ENCODE results near the gene ZCCHC7. TPM values are rescaled to one million over a fixed set of nuclear protein-coding genes. Genes with fewer than 3 reads are reported as not detected.

Gene ZCCHC7
- total RNA-seq, 4 donors from 2014 or later = 11.7 to 24.6 (median 13.6) TPM

DNA sequence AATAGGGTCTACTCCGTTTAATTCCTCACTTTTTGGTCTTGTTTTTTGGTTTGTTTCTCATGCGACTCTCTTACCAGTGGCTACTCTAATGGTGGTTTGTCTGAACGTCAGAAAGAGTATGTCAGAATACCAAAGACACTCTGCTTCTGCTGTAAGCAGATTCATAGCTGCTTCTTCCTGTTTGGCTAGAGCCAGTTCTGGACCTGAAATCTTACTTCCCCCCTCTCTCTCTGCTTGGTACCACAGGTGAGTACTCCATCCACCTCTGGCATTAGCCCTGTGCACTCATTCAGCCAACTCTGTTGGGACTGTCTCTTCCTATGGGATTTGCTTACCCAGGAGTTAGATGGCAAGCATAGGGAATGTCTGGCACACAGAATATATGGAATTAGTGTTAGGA, 6.6 kb downstream of the ZCCHC7 start:
- no peak for DNase-seq (ENCODE audit: low spot score)
- TF ChIP-seq, protein P1, sequence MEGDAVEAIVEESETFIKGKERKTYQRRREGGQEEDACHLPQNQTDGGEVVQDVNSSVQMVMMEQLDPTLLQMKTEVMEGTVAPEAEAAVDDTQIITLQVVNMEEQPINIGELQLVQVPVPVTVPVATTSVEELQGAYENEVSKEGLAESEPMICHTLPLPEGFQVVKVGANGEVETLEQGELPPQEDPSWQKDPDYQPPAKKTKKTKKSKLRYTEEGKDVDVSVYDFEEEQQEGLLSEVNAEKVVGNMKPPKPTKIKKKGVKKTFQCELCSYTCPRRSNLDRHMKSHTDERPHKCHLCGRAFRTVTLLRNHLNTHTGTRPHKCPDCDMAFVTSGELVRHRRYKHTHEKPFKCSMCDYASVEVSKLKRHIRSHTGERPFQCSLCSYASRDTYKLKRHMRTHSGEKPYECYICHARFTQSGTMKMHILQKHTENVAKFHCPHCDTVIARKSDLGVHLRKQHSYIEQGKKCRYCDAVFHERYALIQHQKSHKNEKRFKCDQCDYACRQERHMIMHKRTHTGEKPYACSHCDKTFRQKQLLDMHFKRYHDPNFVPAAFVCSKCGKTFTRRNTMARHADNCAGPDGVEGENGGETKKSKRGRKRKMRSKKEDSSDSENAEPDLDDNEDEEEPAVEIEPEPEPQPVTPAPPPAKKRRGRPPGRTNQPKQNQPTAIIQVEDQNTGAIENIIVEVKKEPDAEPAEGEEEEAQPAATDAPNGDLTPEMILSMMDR (IDR thresholded peaks at IDR 0.05) = no peak
- ATAC-seq (ENCODE audit: low FRiP score) = no peak

DNA sequence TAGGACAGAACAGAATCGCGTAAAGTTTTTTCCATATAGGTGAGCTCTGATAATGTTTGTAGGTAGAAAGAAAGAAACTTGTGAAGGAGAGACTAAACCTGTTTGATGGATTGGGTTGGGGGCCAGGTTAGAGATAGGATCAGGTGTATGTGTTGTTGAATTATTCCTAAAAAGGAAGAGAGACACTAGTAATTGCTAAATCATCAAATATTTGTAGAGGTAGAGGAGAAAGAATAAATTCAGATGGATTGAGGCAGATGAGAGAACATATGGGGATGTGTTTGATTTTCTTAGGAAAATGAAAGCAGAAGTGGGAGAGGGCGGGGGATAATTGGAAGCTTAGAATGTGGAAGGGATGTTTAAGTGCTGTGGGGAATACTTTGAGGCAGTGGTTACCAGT, 7.7 kb downstream of the ZCCHC7 start:
- TF ChIP-seq, protein P1 (IDR thresholded peaks at IDR 0.05) = no peak
- DNase-seq (ENCODE audit: low spot score) (no peak), ATAC-seq (ENCODE audit: low FRiP score) (no peak)

DNA sequence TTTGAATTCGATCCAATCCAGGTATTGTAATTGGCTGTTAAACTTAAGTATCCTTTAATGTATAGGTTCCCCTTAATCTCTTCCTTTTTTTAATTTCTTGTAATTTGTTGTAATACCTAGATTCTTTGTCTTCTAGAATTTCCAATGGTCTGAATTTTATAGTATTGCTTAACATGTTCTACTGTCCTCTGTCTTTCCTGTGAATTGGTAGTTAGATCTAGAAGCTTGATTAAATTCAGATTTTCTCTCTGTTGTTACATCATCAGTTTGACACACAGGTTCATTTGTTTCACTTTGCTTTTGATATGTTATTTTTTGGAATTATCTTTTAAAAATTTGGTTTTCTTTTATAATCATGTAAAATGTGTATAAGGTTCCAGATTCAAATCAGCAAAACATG, 13.8 kb downstream of the ZCCHC7 start:
- no peak for DNase-seq (ENCODE audit: low spot score)
- no peak for ATAC-seq (ENCODE audit: low FRiP score)
- TF ChIP-seq, protein P1 (IDR thresholded peaks at IDR 0.05) = no peak

DNA sequence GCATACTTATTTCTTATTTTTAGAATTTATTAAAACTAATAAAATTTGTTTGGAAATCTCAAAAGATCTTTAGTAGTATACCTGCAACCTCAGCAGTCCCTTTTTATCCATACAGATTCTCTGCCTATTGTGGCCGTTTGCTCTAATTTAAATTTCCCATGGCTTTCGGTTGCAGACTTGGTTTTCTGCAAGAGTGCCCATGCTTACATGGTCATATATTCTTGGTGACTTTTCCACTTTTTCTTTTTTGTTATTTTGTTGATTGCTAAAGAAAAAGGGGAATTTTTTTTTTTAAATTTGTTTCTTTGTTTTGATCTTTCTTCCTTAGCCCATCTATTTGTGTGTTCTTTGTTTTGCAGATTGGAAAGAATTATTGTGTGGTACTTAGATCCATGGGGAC, 20.6 kb downstream of the ZCCHC7 start:
- DNase-seq (ENCODE audit: low spot score) = no peak
- no peak for ATAC-seq (ENCODE audit: low FRiP score)

DNA sequence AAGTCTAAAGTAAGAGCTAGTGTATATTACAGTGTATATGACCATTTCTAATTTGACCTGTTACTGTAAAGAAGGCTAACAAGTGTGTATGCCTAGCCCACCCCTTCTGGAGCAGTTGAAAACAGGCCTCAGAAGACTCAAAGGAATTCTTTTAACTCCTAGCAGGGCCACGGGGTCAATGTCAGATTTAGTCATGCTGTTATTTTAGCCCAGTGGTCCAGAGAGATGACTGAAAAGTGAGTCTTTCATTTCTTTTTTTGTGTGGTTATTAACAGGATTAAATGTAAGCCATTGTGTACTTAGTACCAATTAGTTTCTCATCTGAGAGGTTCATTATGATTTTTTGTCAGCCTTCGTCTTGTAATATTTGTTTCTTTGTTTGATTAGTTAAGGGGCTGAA, 24.4 kb downstream of the ZCCHC7 start:
- DNase-seq (ENCODE audit: low spot score) (no peak), ATAC-seq (ENCODE audit: low FRiP score) (no peak)
- TF ChIP-seq, protein P1 (IDR thresholded peaks at IDR 0.05) = no peak

More for the DNA sequence above, 20.6 kb downstream of the ZCCHC7 start:
- TF ChIP-seq, protein P1 (IDR thresholded peaks at IDR 0.05) = no peak

DNA sequence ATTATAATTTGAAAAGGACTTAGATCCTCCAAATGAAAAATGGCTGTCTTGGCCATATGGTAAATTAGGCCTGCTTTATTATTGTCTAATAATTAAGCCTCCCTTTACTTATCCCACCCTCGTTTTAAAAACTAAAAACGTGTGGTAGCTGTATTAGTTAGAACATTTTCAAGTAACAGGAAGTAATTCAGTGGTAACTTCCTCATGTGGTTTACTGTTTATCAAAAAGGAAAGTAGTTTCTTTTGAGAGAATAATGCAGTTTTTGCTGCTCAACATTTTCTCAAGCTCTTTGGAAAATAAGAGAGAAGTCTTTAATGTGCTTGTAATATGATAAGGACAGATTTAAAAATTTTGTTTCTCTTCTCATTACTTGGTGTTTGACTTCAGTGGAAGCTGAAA, 26.0 kb downstream of the ZCCHC7 start:
- TF ChIP-seq, protein P1 (IDR thresholded peaks at IDR 0.05) = no peak

DNA sequence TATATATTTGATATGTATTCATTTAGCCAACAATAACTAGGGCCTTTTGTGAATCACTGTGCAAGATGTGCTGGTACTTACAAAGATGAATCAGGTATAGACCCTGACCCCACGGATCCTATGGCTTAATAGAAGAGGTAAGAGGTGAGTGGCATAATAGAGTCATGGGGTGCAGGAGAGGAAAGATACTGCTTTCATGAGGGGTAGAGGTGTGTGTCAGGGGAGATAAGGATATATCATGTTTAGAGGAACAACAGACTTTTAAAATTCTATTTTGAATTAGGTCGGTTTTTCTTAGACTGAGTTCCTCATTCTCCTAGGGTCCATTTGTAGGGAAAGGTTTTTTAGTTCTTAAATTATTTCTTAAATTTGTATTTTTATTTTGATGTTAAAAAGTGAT, 27.8 kb downstream of the ZCCHC7 start:
- no peak for DNase-seq (ENCODE audit: low spot score)
- TF ChIP-seq, protein P1 (IDR thresholded peaks at IDR 0.05) = no peak
- ATAC-seq (ENCODE audit: low FRiP score) = no peak

More for the DNA sequence above, 26.0 kb downstream of the ZCCHC7 start:
- ATAC-seq (ENCODE audit: low FRiP score) (no peak), DNase-seq (ENCODE audit: low spot score) (no peak)
